Progenitor cell of endocrine pancreas (in vitro differentiated cells): ENCODE data around the gene DCUN1D4. TPM values are rescaled to one million over a fixed set of nuclear protein-coding genes. Genes with fewer than 3 reads are reported as not detected.

Experiments used
- DNase-seq: peaks from one replicate; pipeline ENCODE4 v3.0.0; 2021; ENCODE audit warnings: low spot score; ENCODE audit not compliant: unreplicated experiment
- H3K27ac Mint-ChIP-seq: 2 replicates; pipeline ENCODE4 v1.8.0; 2021; ENCODE audit warnings: mild to moderate bottlenecking, moderate library complexity, mixed read lengths
- H3K27me3 Mint-ChIP-seq: 2 replicates; pipeline ENCODE4 v1.8.0; 2021; ENCODE audit warnings: mixed read lengths
- H3K36me3 Mint-ChIP-seq: 2 replicates; pipeline ENCODE4 v1.8.0; 2022; ENCODE audit warnings: mixed read lengths; ENCODE audit not compliant: insufficient read depth
- H3K4me1 Mint-ChIP-seq: 2 replicates; pipeline ENCODE4 v1.8.0; 2021; ENCODE audit warnings: low read depth, mixed read lengths
- H3K4me3 Mint-ChIP-seq: 2 replicates; pipeline ENCODE4 v1.8.0; 2021; ENCODE audit warnings: low read depth, mild to moderate bottlenecking, moderate library complexity, mixed read lengths
- H3K9me3 Mint-ChIP-seq: 2 replicates; pipeline ENCODE4 v1.8.0; 2021; ENCODE audit warnings: low read depth, mixed read lengths
- total RNA-seq: library from RNA; stranded (reverse); gene quantifications from 2 replicates; pipeline ENCODE4 v1.2.1, GENCODE V29; 2021
- TF ChIP-seq, protein P1 (sequence below): fragments of 200-600 bp; sonication (generic); IDR thresholded peaks from one replicate; pipeline ENCODE4 v1.5.0; 2021; ENCODE audit warnings: antibody characterized with exemption, mild to moderate bottlenecking; ENCODE audit not compliant: unreplicated experiment

The DCUN1D4 gene
- total RNA-seq, 1 donor from 2014 or later, result 69.8 TPM

DNA sequence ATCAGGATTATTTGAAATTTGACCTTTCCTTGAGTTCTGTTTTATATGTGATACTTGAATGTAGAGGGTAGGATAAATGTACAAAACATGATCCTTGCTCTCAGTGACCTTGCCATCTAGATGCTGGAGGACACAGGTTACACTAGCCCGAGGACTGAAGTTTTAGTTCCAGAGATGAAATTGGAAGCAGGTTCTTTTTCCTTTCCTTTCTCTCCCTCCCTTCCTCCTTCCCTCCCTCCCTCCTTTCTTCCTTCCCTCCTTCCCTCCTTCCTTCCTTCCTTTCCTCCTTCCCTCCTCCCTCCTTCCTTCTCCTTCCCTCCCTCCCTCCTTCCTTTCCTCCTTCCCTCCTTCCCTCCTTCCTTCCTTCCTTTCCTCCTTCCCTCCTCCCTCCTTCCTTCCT lies 122.9 kb downstream of the DCUN1D4 start:
- no peaks in the 10 kb centered on the region for H3K27me3 Mint-ChIP-seq
- H3K36me3 Mint-ChIP-seq, result no peaks in the 10 kb centered on the region
- no peak overlapping the region for H3K27ac Mint-ChIP-seq
- TF ChIP-seq, protein P1, sequence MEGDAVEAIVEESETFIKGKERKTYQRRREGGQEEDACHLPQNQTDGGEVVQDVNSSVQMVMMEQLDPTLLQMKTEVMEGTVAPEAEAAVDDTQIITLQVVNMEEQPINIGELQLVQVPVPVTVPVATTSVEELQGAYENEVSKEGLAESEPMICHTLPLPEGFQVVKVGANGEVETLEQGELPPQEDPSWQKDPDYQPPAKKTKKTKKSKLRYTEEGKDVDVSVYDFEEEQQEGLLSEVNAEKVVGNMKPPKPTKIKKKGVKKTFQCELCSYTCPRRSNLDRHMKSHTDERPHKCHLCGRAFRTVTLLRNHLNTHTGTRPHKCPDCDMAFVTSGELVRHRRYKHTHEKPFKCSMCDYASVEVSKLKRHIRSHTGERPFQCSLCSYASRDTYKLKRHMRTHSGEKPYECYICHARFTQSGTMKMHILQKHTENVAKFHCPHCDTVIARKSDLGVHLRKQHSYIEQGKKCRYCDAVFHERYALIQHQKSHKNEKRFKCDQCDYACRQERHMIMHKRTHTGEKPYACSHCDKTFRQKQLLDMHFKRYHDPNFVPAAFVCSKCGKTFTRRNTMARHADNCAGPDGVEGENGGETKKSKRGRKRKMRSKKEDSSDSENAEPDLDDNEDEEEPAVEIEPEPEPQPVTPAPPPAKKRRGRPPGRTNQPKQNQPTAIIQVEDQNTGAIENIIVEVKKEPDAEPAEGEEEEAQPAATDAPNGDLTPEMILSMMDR, result no peak
- H3K4me3 Mint-ChIP-seq, result no peak overlapping the region
- H3K4me1 Mint-ChIP-seq, result peaks cover 1% of the 10 kb centered on the region
- no peak for DNase-seq
- peaks cover 10% of the 10 kb centered on the region for H3K9me3 Mint-ChIP-seq

Other genes with a start within 250 kb of the DCUN1D4 start
- 0.38 and 0.58 TPM in 2 replicates for gene LRRC66, start 177.2 kb downstream of the DCUN1D4 start, total RNA-seq
- 29.7 and 30.1 TPM in 2 replicates for gene SGCB, start 195.1 kb downstream of the DCUN1D4 start, total RNA-seq
- gene SPATA18, start 208.2 kb downstream of the DCUN1D4 start, total RNA-seq, result 7.4 and 8.5 TPM in 2 replicates